ENCODE results near the gene KXD1. TPM values are rescaled to one million over a fixed set of nuclear protein-coding genes. Genes with fewer than 3 reads are reported as not detected.
"Not testable (repeated sequence)": the region's sequence is repeated elsewhere in the genome, so short reads cannot be mapped to it uniquely, and the experiment has no call there.

The KXD1 gene
- total RNA-seq, 4 donors from 2014 or later = 65.5 to 104 (median 83.5) TPM

DNA sequence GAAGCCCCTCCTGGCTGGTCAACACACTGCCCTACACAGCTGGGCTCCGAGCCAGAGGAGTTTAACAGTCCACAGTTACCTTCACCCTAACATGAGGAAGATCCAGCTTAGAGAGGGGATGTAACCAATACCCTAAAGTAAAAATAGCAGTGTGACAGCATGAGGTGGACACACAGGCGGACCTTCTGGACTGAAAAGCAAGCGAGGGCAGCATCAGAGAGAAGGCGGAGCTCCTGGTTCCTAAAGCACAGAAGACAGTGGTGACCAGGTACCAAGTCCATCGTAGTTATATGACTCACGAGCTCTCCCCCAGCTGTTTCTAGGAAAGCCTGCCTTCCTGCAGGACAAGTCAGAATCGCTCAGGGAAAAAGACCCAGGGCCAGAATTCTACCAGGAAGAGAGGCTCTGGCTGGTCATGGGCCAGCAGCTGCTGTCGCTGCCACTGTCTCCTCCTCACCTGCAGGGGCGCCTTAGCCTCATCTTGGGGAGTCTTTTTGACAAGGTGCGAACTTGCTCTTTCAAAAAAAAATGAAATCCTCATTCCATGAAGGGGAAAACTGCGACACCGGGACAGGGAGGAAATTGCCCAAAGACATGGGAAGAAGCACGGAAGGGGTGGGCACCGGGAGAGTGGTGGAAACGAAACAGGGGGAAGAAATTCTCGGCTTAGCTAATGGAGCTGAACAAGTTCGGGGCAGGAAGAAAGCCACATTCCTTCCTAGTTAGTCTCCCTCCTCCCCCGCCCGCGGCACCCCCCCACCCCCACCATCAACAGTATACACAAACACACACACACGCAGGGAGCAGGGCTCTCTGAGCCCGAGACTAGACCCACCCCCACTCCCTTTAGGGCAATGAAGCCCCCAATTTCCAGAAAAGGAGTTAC lies 37.5 kb upstream of the KXD1 start:
- Histone ChIP-seq H3K4me3 (peak overlapping the region; percentile 79 to 100 (median 88)), H3K27ac (peak overlapping the region; percentile 96 to 100 (median 100)), H3K4me1 (peaks cover 36 to 66% (median 45%) of the 10 kb centered on the region in 3 donors), H3K9me3 (no peaks in the 10 kb centered on the region), H3K36me3 (no peaks in the 10 kb centered on the region), H3K27me3 (no peaks in the 10 kb centered on the region)
- no peak for DNase-seq
- no peak for TF ChIP-seq POLR2A (IDR thresholded peaks at IDR 0.05)
- TF ChIP-seq, protein P1, sequence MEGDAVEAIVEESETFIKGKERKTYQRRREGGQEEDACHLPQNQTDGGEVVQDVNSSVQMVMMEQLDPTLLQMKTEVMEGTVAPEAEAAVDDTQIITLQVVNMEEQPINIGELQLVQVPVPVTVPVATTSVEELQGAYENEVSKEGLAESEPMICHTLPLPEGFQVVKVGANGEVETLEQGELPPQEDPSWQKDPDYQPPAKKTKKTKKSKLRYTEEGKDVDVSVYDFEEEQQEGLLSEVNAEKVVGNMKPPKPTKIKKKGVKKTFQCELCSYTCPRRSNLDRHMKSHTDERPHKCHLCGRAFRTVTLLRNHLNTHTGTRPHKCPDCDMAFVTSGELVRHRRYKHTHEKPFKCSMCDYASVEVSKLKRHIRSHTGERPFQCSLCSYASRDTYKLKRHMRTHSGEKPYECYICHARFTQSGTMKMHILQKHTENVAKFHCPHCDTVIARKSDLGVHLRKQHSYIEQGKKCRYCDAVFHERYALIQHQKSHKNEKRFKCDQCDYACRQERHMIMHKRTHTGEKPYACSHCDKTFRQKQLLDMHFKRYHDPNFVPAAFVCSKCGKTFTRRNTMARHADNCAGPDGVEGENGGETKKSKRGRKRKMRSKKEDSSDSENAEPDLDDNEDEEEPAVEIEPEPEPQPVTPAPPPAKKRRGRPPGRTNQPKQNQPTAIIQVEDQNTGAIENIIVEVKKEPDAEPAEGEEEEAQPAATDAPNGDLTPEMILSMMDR (IDR thresholded peaks at IDR 0.05) = peak; percentile 61 to 87 (median 71)
- intact Hi-C loops (cut with DNase I) = no loop called here
- 9 to 10% methylated on average over 16 to 21 of the region's 22 CpGs for WGBS, 2 donors

DNA sequence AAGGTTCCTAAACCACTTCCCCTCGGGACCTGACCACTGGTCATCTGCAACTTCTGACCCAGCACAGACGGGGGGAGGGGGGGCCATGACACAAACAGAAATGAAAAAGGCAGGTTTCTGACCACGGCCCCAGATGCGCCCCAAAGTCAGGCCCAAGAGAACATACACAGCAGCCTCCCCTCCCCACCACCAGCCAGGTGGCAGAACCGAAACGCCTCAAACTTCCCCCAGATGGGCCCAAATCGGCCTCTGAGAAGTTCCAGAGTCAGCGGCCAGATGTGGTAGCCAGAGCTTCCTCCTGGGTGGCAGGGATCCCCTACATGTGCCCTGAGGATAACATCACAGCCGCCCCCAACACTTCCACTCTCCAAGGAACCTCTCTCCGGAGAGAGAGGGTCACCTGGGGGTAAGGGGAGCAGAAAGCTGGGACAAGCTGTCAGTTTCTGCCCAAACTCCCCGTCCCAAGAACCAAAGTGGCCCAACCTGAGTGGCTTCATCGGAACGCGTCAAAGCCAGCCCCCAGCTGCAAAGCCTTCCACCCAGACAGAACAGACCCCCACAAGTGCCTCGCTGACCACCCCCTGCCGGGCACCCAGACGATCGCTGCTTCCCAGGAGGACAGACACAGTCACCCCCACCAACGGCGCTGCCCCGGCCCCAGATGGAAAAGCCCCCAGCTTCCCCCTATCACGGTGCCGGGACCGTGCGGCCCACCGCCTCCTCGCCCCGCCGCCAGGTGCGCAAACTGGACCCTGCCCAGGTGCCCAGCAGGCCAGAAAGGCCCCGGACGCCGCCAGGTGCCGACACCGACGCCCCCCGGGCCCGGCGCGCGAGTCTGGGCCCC lies 36.6 kb upstream of the KXD1 start:
- WGBS, 2 donors = no CpG with 5 or more reads among the region's 41 CpGs

GRCh38 chr19:18521692-18522123 lies 36.0 kb upstream of the KXD1 start, which contains the start of gene ELL:
Gene ELL (minus strand): TSS chr19:18522070. CDS start chr19:18522055, 15 bp downstream.
- Histone ChIP-seq H3K4me1 (peaks cover 21 to 51% (median 32%) of the 10 kb centered on the region in 3 donors), H3K4me3 (peak within 1 kb of the TSS; percentile 79 to 100 (median 88)), H3K9me3 (no peaks in the 10 kb centered on the region), H3K36me3 (no peaks in the 10 kb centered on the region), H3K27ac (peak within 1 kb of the TSS; percentile 96 to 100 (median 100)), H3K27me3 (no peaks in the 10 kb centered on the region)
- 0% methylated on average over 3 to 10 of the region's 52 CpGs for WGBS, 2 donors
- TF ChIP-seq POLR2A (IDR thresholded peaks at IDR 0.05) = peak in 3 of 4 donors; percentile 94 to 97 (median 95)
- TF ChIP-seq, protein P1 (IDR thresholded peaks at IDR 0.05) = peak in 1 of 6 experiments; percentile 19
- intact Hi-C loops (cut with DNase I) = no loop called here
- no peak for DNase-seq

More for the DNA sequence above, 36.6 kb upstream of the KXD1 start:
- peak overlapping the region; percentile 96 to 100 (median 100) for H3K27ac ChIP-seq
- DNase-seq = no peak
- H3K27me3 ChIP-seq = no peaks in the 10 kb centered on the region
- H3K9me3 ChIP-seq = no peaks in the 10 kb centered on the region
- intact Hi-C loops (cut with DNase I) = no loop called here
- H3K36me3 ChIP-seq = no peaks in the 10 kb centered on the region
- TF ChIP-seq POLR2A (IDR thresholded peaks at IDR 0.05) = peak in 1 of 4 donors; percentile 40
- TF ChIP-seq, protein P1 (IDR thresholded peaks at IDR 0.05) = peak in 2 of 6 experiments; percentile 7 to 34
- peak overlapping the region; percentile 79 to 100 (median 88) for H3K4me3 ChIP-seq
- H3K4me1 ChIP-seq = peaks cover 28 to 57% (median 36%) of the 10 kb centered on the region in 3 donors

DNA sequence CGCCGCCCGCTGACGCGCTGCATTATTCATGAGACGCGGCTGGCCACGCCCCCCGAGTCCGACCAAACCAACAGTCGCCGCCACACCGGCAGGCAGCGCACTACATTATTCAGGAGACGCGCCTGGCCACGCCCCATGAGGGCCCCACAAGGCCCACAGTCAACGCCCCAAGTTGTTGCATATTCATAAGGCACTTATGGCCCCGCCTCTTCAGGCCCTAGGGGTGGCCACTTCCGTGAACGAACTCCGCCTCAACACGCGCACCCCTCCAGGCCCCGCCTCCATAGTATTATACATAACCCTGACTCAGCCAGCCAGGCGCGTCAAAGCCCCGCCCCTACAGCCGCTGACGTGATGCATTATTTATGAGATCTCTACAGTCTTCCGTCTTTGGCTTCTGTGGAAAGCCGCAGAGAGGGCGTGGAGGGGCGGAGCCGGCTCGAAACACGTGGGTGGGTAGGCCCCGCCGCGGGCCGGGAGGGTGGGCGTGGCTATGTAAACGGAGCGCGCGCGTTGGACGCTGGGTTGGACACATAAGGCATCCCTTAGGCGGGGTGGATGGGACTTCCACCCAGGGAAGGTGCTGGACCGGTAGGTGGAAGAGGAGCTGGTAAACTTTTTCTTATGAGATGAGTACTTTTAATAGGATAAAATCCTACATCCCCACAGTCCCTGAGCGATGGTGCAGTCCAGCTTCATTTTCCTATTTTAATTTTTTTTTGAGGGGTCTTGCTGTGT lies 35.4 kb upstream of the KXD1 start:
- peak overlapping the region; percentile 96 to 100 (median 100) for H3K27ac ChIP-seq
- H3K27me3 ChIP-seq = no peaks in the 10 kb centered on the region
- 2 to 3% methylated on average over 18 to 24 of the region's 51 CpGs for WGBS, 2 donors
- no peaks in the 10 kb centered on the region for H3K36me3 ChIP-seq
- H3K4me1 ChIP-seq = peaks cover 21 to 45% (median 26%) of the 10 kb centered on the region in 3 donors
- H3K4me3 ChIP-seq = peak overlapping the region; percentile 79 to 100 (median 88)
- H3K9me3 ChIP-seq = no peaks in the 10 kb centered on the region
- TF ChIP-seq, protein P1 (IDR thresholded peaks at IDR 0.05) = peak in 3 of 6 experiments; percentile 9 to 16 (median 16)
- TF ChIP-seq POLR2A (IDR thresholded peaks at IDR 0.05) = peak in 2 of 4 donors; percentile 11 to 31
- peak; percentile 100 for DNase-seq
- intact Hi-C loops (cut with DNase I) = no loop called here

GRCh38 chr19:18522862-18523440 lies 34.7 kb upstream of the KXD1 start:
- H3K27me3 ChIP-seq; DNase-seq; intact Hi-C loops (cut with DNase I); H3K9me3 ChIP-seq; H3K36me3 ChIP-seq: not testable (repeated sequence)
- peak overlapping the region; percentile 31 to 75 (median 60) for H3K27ac ChIP-seq
- 56 to 65% methylated on average over 14 to 19 of the region's 19 CpGs for WGBS, 2 donors
- H3K4me1 ChIP-seq = peaks cover 21 to 39% (median 26%) of the 10 kb centered on the region in 3 donors
- peak overlapping the region in 3 of 4 donors; percentile 12 to 47 (median 26) for H3K4me3 ChIP-seq
